GM12891 (cell line): ENCODE results near the gene HOMER3.
"Not testable (repeated sequence)": the region's sequence is repeated elsewhere in the genome, so short reads cannot be mapped to it uniquely, and the experiment has no call there.

Experiments
- DNase-seq: peaks from one replicate; pipeline ENCODE4 v3.0.0; 2011; ENCODE audit warnings: low spot score; ENCODE audit not compliant: insufficient read length
- FAIRE-seq: peaks from 2 replicates; lab custom pipeline; 2011; peaks lifted over from hg19 to GRCh38; lab: Jason Lieb, UNC
- PAX5 ChIP-seq: IDR thresholded peaks from 2 replicates; pipeline ENCODE4 v1.6.1; 2011; ENCODE audit warnings: low read length, moderate library complexity, mild to moderate bottlenecking; ENCODE audit not compliant: insufficient read depth, severe bottlenecking
- POLR2A ChIP-seq: IDR thresholded peaks from 2 replicates; pipeline ENCODE4 v1.6.1; 2011; ENCODE audit warnings: low read depth, low read length, control low read depth
- POLR2AphosphoS5 ChIP-seq: IDR thresholded peaks from 2 replicates; pipeline ENCODE4 v1.6.1; 2011; ENCODE audit warnings: low read depth, low read length, control low read depth
- POU2F2 ChIP-seq: IDR thresholded peaks from 2 replicates; pipeline ENCODE4 v1.6.1; 2011; ENCODE audit warnings: low read depth, mild to moderate bottlenecking, control low read depth, low read length, moderate library complexity
- SPI1 ChIP-seq: IDR thresholded peaks from 2 replicates; pipeline ENCODE4 v1.6.1; 2011; ENCODE audit warnings: low read depth, low read length, control low read depth
- TAF1 ChIP-seq: IDR thresholded peaks from 2 replicates; pipeline ENCODE4 v1.6.1; 2011; ENCODE audit warnings: low read depth, low read length, control low read depth

The HOMER3 gene

GRCh38 chr19:18954094-18954493, 13.1 kb upstream of the HOMER3 start:
- DNase-seq (no peak), FAIRE-seq (no peak)
- TF ChIP-seq SPI1 (no peak), POLR2A (no peak), PAX5 (no peak), POLR2AphosphoS5 (no peak), TAF1 (no peak), POU2F2 (no peak)

DNA sequence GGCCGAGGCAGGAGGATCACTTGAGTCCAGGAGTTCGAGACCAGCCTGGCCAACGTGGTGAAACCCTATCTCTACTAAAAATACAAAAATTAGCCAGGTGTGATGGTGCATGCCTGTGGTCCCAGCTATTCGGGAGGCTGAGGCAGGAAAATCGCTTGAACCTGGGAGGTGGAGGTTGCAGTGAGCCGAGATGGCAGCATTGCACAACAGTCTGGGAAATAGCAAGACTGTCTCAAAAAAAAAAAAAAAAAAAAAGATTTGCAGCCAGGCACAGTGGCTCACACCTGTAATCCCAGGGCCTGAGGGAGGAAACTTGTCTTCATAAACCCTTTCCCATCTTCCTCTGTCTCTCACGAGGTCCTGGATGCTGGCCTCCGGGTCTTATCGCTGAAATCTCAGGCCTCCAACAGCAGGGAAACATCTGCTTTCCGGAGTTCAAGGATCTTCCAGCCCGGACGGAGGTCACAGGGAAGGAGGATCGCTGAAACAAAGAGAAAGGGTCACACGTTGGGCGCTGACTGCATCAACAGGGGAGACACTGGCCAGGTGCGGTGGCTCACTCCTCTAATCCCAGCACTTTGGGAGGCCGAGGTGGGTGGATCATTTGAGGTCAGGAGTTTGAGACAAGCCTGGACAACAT, 11.5 kb upstream of the HOMER3 start:
- DNase-seq, FAIRE-seq: not testable (repeated sequence)

DNA sequence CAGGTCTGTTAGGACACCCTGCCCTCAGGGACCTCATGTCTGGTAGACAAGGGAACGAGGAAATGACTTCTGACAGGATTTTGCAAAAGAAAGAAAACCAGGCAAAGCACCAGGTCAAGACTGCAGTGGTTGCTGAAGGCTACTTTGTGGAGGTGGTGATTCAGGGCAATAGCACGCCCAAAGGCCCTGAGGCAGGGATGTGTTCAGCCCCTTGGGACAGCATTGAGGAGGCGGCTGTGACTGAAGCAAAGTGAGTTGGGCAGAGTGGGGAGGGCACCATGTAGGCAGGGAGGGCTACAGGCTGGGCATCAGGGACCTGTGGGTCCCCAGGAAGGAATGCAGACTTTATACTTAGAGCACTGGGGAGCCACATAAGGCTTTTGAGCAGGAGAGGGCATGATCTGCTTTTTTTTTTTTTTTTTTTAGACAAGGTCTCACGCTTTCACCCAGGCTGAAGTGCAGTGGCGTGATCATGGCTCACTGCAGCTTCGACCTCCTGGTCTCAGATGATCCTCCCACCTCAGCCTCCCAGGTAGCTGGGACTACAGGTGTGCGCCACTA, 10.8 kb upstream of the HOMER3 start:
- no peak for DNase-seq
- no peak for FAIRE-seq
- TF ChIP-seq PAX5 (no peak), POU2F2 (no peak), SPI1 (no peak), TAF1 (no peak), POLR2AphosphoS5 (no peak), POLR2A (no peak)

GRCh38 chr19:18949858-18950257, 8.8 kb upstream of the HOMER3 start:
- FAIRE-seq = no peak
- TF ChIP-seq TAF1 = no peak
- TF ChIP-seq POLR2A = no peak
- TF ChIP-seq POLR2AphosphoS5 = no peak
- no peak for TF ChIP-seq SPI1
- TF ChIP-seq PAX5 = no peak
- no peak for TF ChIP-seq POU2F2
- no peak for DNase-seq

DNA sequence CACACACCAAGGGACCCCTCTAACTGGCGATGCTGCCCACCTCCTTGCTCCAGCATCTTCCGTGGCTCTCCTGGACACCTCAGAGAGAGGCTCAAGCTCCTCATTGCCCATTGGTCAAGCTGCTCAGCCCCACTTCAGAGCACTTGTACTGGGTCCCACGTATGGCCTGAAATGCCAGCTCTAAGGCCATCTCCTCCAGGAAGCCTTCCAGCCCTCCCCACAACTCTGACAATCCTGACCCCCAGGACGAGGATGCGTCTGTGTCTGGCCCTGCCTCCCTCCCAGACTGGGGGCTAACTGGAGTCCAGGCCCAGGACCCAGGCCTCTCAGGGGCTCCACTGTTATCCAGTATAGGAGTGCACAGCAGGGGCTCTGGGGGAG, 7.9 kb upstream of the HOMER3 start:
- FAIRE-seq = no peak

DNA sequence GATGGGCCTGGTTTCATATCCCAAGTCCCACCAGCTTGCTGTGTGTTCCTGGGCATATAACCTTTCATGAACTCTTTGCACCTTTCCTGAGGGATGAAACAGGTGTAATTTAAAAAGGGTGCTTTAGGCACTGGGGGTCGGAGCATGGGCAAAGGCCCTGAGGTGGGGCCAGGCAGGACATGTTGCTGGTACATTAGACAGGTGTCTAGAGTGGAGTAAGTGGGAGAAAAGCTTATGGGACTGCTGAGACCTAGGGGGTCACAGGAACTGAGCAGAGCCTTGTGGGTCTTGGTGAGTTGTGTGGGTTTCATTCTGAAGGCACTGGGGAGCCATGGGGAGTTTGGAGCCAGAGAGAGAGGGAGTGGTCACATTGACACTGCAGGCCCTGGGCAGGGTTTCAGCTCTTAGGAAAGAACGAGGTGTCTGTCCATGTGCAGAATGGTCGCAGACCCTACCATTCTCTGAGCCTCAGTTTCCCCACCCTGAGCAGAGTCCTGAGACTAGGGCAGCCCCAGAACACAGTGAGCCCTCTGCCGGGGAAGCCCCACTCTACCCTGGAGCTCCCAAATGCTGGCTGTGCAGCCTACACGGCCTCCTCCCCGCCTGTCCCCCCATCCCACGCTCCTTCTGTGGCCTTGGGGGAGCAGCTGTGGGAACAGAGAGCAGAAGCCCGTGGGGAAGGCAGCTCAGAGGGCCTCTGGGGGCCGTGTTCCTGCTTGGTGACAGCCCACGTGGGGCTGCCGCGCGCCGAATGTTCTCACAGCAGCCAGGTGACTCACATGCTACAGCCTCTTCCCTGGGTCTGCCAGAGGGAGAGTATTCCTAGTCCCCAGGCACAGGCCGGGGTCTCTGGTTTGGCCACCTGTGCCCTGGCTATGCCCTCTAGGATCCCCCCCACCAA, 7.3 kb upstream of the HOMER3 start:
- DNase-seq = no peak
- TF ChIP-seq SPI1 = no peak

More for the DNA sequence above, 7.9 kb upstream of the HOMER3 start:
- TF ChIP-seq POLR2A (no peak), TAF1 (no peak), PAX5 (no peak), POLR2AphosphoS5 (no peak), POU2F2 (no peak), SPI1 (no peak)
- no peak for DNase-seq

DNA sequence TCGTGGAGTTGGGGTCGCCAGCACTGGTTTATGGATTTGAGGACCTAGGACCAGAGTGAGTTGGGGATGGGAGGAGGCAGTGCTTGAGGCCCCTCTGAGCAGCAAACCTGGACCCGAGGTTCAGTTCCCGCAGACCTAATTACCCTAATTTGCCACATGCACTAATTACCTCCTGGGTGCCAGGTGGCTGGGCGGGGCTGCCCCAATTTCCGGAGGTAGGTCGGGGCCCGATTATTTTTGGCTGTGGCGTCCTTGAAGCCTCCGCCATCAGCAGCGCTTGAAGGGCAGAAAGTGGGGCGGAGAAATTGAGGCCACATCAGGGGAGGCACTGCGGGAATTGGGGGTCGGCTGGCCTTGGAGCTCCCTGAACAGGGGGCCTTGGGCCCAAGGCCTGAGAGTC, 5.9 kb upstream of the HOMER3 start:
- FAIRE-seq = no peak
- no peak for TF ChIP-seq POLR2A
- no peak for DNase-seq

More for the DNA sequence above, 7.3 kb upstream of the HOMER3 start:
- FAIRE-seq = no peak

- FAIRE-seq (no peak), DNase-seq (no peak)
- TF ChIP-seq TAF1 (no peak), POU2F2 (no peak), PAX5 (no peak), SPI1 (no peak), POLR2A (no peak), POLR2AphosphoS5 (no peak)
These were observed 5.3 kb upstream of the HOMER3 start for GRCh38 chr19:18946335-18946734.

DNA sequence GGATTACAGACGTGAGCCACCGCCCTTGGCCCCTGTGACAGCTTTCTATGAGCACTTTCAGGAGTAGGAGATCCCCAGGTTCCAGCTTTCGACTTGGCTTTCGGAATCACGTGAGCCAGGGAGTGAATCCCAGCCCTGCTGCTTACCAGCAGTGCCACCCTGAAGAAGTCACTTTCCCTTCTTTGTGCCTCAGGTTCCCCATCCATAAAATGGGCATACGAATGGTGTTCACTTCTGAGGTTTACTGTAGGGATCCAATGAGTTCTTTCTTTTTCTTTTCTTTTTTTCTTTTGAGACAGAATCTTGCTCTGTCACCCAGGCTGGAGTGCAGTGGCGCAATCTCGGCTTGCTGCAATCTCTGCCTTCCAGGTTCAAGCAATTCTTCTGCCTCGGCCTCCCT, 4.3 kb upstream of the HOMER3 start:
- DNase-seq (no peak), FAIRE-seq (no peak)
- TF ChIP-seq TAF1 (no peak), PAX5 (no peak), SPI1 (no peak), POLR2AphosphoS5 (no peak), POU2F2 (no peak), POLR2A (no peak)

- FAIRE-seq (no peak), DNase-seq (no peak)
- TF ChIP-seq TAF1 = no peak
- TF ChIP-seq POU2F2 = no peak
- TF ChIP-seq POLR2A = no peak
These were observed 2.4 kb upstream of the HOMER3 start for GRCh38 chr19:18943465-18943864.
